ENCODE results near the gene CNN2.

DNA sequence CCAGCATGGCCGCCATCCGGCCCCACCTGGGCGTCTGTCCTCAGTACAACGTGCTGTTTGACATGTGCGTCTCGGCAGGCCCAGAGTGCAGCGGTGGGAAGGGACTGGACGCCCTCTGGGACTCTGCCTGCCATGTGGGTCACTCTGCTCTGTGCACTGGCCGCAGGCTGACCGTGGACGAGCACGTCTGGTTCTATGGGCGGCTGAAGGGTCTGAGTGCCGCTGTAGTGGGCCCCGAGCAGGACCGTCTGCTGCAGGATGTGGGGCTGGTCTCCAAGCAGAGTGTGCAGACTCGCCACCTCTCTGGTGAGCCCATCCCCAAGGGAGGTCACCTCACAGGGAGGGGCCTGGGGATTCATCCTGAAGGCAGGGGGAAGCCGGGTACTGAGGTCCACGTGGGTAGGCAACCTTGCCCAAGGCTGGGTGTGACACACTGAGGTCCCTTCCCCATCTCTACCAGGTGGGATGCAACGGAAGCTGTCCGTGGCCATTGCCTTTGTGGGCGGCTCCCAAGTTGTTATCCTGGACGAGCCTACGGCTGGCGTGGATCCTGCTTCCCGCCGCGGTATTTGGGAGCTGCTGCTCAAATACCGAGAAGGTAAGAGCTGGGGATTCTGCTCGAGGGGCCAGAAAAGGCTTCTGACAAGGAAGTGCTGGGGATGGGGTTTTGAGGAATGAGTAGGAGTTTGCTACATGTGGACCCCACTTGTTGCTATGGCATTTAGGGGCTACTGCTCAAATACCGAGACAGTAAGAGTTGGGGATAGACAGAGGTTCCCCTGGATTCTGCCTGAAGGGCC is 24.8 kb downstream of the CNN2 start:
- TF ChIP-seq, protein P1, sequence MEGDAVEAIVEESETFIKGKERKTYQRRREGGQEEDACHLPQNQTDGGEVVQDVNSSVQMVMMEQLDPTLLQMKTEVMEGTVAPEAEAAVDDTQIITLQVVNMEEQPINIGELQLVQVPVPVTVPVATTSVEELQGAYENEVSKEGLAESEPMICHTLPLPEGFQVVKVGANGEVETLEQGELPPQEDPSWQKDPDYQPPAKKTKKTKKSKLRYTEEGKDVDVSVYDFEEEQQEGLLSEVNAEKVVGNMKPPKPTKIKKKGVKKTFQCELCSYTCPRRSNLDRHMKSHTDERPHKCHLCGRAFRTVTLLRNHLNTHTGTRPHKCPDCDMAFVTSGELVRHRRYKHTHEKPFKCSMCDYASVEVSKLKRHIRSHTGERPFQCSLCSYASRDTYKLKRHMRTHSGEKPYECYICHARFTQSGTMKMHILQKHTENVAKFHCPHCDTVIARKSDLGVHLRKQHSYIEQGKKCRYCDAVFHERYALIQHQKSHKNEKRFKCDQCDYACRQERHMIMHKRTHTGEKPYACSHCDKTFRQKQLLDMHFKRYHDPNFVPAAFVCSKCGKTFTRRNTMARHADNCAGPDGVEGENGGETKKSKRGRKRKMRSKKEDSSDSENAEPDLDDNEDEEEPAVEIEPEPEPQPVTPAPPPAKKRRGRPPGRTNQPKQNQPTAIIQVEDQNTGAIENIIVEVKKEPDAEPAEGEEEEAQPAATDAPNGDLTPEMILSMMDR (IDR thresholded peaks at IDR 0.05; ENCODE audit: poor library complexity): no peak
- TF ChIP-seq EZH2 (IDR thresholded peaks at IDR 0.05; ENCODE audit: borderline replicate concordance) (no peak), EZH2phosphoT487 (IDR thresholded peaks at IDR 0.05; ENCODE audit: low read depth, severe bottlenecking, unreplicated experiment) (no peak)
